HG03439 (cell line): ENCODE data around the gene NKX1-1.
"Not testable (repeated sequence)": the region's sequence is repeated elsewhere in the genome, so short reads cannot be mapped to it uniquely, and the experiment has no call there.

Experiments used
- ATAC-seq: cut with Tn5 transposase; IDR thresholded peaks from one replicate; pipeline ENCODE4 v1.9.1; 2021; ENCODE audit warnings: mild to moderate bottlenecking, moderate library complexity; ENCODE audit not compliant: unreplicated experiment

Gene NKX1-1

DNA sequence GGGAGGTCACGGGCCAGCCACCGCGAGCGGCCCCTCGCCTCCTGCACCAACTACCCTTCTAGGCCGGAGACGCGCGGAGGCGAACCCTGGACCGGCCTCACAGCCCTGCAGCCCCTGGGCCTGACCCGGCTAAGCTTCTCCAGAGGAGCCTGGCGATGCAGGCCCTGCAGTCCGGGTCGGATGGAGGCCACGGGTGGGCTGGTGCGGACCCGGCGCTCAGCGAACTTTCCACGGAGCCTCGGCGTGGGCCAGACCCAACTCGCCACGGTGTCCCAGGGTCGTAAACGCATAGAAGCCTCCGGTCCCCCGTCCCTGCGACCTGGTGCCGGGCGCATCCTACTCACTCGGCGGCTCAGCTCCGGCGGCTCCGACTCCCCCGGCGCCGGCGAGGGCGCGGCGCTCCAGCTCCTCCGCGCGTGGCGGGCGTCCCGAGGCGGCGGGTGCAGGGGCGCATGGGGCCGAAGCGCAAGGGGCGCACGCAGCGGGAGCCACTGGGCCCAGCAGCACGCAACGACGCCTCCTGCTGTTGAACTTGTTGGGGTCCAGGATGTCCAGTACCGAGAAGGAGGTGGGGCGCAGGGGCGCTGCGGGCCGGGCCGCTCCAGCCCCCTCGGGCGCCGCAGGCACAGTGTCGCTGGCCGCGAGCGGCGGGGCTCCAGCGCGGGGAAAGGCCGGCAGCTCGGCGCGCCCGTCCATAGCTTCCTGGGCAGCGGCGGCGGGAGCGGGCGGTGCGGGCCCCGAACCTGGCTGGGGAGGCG is 427 bp downstream of the NKX1-1 start:
- ATAC-seq, result no peak

DNA sequence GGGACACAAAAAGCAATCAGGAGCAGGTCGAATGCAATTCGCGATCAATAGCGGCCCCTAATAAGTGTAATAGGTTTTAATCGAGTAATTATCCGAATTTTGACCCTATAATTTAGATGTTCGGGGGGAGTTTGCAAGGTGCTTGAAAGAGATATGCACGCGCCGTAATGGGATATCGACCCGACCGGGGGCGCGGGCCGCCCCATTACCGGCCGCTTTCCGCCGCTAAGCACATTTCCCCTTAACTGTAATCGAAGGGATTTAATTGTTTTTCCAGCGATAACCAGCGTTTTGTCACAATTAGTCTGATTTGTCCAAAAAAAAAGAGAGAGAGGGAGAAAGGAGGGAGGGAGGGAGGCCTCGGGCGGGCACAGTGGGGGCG is 997 bp downstream of the NKX1-1 start:
- no peak for ATAC-seq

DNA sequence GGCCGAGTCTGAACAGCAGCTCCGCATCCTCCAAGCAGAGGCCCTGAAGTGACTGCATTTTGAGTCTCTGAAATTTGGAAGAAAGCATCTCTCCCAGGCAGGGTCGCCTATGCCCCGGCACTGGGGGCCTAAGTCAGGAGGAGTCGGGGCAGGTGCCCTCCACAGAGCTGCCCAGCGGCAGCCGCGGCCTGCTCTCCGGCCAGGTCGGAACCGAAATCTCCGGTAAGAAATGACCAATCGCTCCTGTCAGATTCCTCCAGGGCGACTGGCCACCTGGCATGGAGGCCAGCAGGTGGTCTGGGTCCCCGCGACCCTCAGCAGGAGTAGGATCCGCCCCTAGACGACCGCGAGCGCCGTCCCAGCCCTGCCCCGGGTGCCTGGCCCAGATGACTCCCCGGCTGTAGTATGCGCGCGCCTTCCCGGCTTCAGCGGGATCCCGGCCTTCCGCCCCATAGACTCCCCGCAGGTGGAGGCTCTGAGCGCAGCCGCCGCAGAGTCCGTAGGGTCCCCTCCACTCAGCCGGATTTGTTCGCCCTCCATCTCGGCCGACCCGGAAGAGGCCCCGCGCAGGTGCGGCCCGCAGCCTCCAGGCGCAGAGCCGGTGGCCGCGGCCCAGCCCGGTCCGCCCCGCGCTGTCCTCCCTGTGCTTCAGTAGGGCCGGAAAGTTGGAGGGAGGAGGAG is 1.5 kb downstream of the NKX1-1 start:
- no peak for ATAC-seq

DNA sequence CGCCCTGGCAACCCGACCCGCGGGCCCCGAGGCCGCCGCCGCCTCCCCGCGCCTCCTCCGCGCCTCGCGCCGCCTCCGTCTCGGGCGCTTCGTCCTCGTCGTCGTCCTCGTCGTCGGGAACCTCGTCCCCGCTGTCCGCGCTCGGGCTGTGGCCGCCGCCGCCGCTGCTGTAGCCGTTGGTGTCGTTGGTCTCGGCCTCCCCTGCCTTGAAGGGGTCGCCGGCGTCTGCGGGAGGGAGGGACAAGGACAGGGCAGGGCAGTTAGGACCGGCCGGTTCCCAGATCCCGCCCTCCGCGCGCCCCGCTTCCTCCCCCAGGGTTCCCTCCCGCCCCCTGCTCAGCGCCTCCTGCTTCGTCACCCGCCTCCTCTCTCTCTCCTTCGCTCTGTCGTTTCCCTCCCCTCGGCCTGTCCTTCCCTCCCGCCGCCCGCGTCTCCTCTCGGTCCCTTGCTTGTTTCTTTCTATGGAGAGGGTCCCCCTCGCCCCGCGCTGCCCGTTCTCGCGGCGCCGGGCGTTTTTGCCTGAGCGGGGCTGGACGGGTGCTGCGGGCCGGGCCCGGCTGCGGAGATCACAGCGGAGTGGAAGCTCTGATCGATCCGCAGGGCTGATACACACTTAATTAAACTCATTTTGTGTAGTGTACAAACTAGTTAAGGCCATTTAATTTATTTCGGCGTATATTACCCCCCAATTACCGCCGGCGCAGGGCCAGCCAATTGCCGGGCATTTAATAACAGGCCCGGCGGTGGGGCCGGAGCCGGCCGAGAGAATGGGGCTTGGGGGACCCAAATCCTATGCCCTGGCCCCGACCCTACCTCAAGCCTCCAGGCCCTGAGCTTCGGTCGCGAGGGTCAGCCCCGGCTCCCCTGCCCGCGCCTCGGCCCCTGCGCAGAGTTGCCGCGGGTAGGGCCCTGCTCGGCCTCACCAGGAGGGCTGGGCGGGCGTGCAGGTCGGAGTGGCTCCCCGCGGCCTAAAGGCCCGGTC is 2.4 kb downstream of the NKX1-1 start:
- no peak for ATAC-seq

DNA sequence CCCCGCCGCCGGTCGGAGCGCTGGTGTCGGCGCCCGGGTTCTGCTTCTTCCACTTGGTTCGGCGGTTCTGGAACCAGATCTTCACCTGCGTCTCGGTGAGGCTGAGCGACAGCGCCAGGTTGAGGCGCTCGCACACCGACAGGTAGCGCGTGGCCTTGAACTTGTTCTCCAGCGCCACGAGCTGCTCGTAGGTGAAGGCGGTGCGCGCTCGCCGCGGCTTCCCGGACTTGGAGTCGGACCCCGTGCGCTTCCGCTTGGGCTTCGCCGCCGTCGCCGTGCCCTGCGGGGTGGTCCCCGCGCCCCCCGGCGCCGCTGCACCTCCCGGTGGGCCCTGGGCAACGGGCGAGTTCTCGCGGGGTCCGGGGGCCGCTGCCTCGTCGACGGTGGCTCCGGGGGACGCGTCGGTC is 3.1 kb downstream of the NKX1-1 start:
- ATAC-seq, result no peak

DNA sequence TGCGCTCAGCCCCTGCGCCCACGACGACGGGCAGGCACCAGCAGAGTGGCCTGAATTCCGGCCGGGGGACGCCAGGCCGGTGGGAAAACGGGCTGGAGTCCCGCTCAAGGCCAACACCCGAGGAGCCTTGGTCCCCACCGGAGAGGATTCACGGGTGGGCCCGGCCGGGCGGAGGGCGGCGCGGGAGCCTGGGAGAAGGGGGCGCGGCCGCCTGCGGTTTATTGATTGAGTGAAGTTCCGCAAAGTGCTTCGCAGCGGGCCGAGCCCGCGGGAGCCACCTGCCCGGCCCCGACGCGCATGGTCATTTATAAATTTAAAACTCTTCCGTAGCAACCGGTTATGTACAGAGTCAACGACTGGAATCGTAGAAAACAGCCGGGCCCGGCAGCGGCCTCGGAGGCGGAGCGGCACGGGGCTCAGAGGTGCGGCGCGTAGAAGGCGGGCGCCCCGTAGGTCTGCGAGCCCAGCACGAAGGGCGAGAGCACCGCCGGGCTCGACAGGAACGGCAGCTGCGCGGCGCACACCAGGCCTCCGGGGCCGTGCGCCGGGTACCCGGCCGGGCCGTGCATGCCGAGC is 3.6 kb downstream of the NKX1-1 start:
- no peak for ATAC-seq

DNA sequence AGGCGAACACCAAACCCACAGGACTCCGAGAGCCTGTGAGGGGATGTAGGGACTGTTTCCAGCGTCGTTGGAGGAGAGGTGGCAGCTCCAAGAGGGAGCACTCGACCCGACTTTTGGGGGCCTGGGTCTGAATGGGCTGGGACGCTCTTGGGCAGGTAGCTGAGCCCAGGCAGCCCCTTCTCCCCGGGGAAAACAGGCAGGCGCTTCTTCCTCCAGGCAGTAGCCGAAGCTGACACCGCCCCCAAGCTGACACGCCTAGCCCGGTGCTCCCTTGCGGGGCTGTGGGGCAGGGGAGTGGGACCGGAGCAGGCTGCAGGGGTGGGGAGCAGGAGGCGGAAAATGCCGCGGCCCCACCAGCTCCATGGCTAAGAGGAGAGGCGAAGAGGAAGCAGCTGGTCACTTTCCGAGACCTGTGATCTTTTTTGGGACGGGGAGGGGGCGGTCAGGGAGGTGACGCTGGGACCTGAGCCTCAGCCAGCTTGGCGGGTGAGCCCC is 4.2 kb downstream of the NKX1-1 start:
- no peak for ATAC-seq

DNA sequence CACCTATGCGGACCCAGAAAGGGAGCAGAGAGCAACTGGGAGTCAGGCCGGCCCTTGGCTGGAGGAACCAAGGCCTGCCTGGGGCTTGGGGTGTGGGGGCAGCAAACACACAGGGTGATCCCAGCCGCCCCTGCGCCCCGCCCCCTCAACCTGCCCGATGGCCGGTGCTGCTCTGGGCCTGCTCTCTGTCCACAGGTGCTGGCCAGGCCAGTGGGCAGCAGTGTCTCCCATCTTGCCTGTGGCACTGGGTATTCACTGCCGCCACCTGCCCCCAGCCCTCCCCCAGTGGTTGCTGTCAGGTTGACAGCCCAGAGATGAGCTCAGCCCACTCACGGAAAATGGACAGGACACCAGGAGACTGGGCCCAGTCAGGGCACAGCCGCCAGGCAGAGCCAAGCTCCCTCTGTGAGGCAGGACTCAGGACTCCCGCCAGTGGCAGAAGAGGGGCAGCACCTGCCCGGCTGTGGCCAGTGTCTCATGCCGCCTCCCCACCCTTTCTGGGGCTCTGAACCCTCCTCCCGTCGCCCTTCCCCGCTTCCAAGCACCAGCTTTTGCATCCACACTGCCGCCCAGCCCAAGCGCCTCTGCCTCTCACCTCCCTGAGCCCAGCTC is 4.7 kb downstream of the NKX1-1 start:
- ATAC-seq, result no peak

DNA sequence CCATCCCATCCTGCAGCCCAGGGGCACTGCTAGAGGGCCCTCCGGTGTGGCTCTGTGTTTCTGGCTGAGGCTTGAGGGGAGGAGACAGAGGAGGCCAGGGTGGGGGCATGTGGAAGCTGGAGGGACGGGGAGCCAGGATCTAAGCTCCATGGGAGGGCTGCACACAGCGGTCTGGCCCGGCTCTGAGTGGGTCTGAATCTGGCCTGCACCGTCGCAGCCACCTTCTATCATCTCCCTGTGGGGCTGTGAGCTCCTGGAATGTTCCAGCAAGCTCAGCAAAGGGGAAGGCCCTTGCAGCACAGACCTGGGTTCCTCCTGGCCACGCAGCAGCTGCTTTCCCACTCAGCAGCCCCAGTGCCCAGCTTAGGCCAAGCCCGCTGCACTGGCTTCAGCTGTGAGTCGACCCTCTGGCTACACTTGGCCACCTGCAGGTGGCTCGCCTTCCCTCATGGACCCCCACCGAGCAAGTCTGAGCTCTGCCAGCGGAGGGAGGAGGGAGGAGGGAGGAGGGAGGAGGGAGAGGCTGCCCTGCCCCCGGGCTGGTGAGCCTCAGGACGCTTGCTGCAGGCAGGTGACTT is 5.3 kb downstream of the NKX1-1 start:
- ATAC-seq, result no peak

DNA sequence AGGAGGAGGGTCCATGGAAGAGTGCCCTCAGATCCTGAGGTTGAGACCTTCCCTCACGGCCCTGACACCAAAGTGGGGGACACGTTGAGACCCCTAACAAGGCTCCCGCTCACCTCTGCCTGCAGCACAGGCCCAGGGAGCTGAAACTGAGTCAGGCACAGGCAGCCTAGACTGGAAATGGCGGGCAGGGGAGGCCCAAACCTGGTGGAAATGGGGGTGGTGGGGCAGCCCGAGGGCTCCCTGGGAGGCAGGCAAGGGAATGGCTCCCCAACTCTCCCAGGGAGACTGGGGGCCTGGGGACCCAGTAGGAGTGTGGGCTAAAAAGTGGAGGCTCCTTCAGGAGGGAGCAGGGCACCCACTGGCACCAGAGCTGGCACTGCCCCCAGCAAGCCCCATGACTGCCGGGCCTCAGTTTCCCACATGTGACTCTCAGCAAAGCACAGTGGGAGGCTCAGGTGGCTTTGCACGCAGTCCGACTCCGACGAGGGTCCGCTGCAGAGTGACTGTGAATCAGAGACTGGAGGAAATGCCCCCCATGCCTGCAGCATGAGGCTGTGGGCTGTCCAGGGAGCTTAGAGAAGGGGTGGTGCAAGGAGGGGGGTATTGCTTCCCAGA is 5.9 kb downstream of the NKX1-1 start:
- no peak for ATAC-seq

DNA sequence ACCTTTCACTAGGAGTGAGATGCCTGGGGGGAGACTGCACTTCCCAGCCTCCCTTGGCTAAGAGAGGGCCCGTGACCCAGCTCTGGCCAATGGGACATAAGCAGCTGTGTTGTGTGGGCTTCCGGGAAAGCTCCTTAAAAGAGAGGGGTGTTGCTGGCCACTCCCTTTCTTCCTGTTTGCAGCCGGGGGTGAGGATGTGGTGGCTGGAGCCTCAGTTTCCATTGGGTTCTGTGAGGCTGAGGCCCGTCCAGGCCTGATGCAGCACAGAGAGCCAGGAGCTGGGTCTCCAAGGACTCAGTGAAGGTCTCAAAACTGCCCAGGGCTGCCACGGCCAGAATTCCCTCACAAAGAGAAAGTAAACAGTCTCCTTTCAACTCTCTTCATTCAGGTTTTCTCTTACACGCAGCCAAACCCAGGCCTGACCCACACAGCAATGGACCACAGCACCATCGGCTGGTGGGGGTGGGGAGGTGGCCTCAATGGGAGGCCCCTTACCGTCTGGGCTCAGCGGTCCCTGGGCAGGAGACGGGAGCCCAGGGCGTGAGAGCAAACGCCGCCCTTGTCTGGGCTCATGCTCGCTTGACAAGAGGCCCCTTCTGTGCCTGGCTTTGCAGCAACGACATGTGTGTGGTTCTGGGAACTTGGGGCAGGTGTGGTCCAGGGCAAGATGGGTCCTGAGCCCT is 6.6 kb downstream of the NKX1-1 start:
- no peak for ATAC-seq

DNA sequence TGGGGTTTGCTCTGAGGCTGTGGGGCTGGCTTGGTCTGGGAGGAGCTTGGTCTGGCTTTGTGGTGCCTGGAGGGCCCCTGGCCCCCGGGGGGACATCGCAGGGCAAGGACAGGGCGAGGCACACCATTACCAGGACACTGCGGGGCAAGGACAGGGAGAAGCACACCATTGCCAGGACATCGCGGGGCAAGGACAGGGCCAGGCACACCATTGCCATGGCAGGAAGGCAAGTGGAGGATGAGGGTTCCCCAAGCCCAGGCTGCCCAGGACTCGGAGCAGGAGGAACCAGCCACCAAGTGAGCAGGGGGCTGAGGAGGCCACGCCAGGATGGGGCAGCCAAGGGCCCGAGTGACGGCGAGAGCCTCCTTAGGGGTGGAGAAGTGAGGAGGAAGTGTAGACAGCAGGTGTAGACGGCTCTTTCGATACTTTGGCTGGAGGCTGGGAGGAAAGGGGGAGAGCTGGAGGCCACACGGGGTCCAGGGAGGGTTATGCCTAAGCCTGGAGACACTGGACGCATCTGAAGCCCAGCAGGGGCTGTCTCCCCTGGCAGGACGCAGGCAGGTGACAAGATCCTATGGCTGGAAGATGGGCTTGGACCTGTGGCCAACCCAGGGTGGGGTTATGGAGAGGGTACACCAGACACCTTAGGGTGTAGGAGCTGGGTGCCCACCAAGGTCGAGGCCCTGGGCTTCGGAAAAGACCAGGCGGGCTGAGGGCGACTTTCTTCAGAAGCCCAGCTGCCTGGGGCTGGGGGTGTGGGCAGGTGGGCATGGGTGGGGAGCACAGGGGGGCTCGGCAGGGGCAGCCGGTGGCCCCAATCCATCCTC is 7.3 kb downstream of the NKX1-1 start:
- no peak for ATAC-seq

DNA sequence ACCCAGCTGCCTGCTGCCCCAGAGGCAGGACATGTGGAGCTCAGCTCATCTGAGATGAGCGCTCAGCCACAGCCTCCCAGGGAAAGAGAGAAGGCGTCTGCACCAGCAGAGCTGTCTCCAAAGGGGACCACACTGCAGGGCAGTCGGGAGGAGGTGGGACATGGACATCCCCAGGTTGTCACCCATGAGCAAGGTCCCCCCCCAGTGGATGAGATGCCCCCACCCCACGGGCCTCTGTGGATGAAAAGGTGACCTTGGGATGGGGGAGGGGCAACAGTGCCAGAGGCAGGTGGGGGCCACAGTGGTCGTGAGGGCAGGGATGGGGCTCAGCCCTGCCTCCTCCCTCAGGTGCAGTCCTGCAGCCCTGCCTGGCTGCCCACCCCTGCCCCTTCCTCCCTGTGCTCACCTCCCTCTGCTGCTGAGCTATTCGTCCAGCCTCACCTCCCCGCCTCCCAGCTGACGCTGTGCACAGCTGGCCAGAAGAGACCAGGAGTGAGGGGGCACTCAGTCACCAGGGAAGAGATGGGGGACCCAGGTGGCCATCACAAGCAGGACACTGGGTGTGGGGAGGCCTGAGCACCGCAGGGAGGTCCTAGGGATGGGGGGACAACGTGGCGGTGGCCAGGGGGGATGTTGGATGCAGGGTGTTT is 9.3 kb downstream of the NKX1-1 start:
- no peak for ATAC-seq

DNA sequence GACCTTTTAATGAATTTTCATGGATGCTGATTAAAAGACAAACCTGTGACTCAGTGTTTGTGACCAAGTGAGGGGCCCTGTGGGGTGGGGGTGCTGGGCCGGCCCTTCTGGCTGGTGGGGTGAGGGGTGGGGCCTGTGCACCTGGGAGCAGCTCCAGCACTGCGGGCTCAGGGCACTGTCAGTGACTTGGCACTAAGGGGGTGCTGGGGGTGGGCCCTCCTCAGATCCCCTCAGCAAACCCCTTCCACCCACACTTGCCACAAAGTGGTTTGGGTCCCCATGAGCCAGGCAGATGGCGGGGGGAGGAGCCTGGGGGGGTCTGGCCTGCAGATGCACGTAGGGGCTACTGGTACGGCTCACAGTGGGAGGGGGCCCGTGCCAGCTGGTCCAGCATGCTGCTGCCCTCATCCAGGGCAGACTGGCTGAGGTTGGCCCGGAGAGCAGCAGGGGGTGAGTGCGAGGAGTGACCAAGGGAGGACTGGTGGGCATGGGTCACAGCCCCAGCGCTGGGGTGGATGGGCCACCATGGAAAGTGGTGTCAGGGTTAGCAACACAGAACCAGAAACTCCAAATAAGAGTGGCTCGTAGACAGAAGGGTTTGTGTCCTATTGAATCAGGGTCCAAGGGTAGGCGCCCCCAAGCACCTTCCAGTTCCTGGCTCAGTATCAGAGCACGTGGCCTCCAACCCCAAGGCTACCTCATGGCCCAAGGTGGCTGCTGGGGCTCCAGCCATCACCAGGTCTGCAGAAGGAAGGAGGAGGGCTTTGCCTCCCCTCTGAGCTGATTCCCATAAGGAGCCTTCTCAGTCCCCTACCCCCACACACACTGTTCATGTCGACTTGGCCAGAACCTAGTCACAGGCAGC is 10.1 kb downstream of the NKX1-1 start:
- ATAC-seq, result no peak

DNA sequence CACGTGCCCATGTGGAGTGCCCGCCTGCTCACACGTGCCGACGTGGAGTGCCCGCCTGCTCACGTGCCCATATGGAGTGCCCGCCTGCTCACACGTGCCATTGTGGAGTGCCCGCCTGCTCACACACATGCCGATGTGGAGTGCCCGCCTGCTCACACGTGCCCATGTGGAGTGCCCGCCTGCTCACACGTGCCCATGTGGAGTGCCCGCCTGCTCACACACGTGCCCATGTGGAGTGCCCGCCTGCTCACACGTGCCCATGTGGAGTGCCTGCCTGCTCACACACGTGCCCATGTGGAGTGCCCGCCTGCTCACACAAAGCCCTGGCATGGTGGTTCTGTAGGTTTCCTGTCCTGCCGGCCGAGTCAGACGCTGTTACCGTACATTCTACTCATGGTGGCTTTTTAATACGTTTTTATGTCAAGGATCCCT is 10.8 kb downstream of the NKX1-1 start:
- not testable (repeated sequence) for ATAC-seq

DNA sequence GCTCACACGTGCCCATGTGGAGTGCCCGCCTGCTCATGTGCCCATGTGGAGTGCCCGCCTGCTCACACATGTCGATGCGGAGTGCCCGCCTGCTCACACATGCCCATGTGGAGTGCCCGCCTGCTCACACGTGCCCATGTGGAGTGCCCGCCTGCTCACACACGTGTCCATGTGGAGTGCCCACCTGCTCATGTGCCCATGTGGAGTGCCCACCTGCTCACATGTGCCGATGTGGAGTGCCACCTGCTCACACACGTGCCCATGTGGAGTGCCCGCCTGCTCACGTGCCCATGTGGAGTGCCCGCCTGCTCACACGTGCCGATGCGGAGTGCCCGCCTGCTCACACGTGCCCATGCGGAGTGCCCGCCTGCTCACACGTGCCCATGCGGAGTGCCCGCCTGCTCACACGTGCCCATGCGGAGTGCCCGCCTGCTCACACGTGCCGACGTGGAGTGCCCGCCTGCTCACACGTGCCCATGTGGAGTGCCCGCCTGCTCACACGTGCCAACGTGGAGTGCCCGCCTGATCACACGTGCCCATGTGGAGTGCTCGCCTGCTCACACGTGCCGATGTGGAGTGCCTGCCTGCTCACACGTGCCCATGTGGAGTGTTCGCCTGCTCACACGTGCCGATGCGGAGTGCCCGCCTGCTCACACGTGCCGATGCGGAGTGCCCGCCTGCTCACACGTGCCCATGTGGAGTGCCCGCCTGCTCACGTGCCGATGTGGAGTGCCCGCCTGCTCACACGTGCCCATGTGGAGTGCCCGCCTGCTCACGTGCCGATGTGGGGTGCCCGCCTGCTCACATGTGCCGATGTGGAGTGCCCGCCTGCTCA is 11.5 kb downstream of the NKX1-1 start:
- not testable (repeated sequence) for ATAC-seq
